Body of pancreas (tissue), 4 donors: ENCODE measurements around the gene CDH4. TPM values are rescaled to one million over a fixed set of nuclear protein-coding genes. Genes with fewer than 3 reads are reported as not detected.

Experiments used
- ATAC-seq: fragments of 150-250 bp; one replicate; pipeline ENCODE4 v1.9.1; 2016
- DNase-seq, 4 donors: peaks; one replicate each; pipeline ENCODE4 v3.0.0-alpha.2; 2019
- H3K27ac ChIP-seq, 4 donors: fragments of 200-600 bp; sonication (generic); 1 replicate in 3 of 4; 2 replicates in 1 of 4; pipeline versions ENCODE4 v1.5.1 to v1.6.1; 2016 to 2019; ENCODE audit warnings: mild to moderate bottlenecking in 1 of 4, mixed read lengths in 1 of 4, moderate library complexity in 1 of 4
- H3K27me3 ChIP-seq, 2 donors: fragments of 200-600 bp; sonication (generic); one replicate each; pipeline ENCODE4 v1.6.0; 2016; ENCODE audit warnings: mild to moderate bottlenecking in 1 of 2
- H3K36me3 ChIP-seq, 2 donors: fragments of 200-600 bp; sonication (generic); replicated peaks in 1 of 2; 2 replicates each; pipeline ENCODE4 v1.5.1; 2016; ENCODE audit warnings: low read depth in 2 of 2; ENCODE audit not compliant: insufficient read depth in 1 of 2
- H3K4me1 ChIP-seq: fragments of 200-600 bp; sonication (generic); one replicate; pipeline ENCODE4 v1.6.0; 2016
- H3K4me3 ChIP-seq, 2 donors: fragments of 200-600 bp; sonication (generic); 1 replicate in 1 of 2; 2 replicates in 1 of 2; pipeline ENCODE4 v1.5.1; 2016 to 2019
- H3K9me3 ChIP-seq, 3 donors: fragments of 200-600 bp; sonication (generic); 1 replicate in 2 of 3; 2 replicates in 1 of 3; pipeline ENCODE4 v1.5.1; 2016
- CTCF ChIP-seq, 7 experiments: fragments of 450-650 bp in 4 of 7; fragments of 200-600 bp in 3 of 7; sonication (generic) in 3 of 7; IDR thresholded peaks; one replicate each; pipeline ENCODE4 v1.5.1; 2016 to 2019; ENCODE audit warnings: antibody characterized with exemption in 7 of 7
- POLR2A ChIP-seq, 3 donors: fragments of 450-650 bp; IDR thresholded peaks; one replicate each; pipeline ENCODE4 v1.6.1; 2016; ENCODE audit warnings: antibody characterized with exemption in 3 of 3, mild to moderate bottlenecking in 2 of 3
- WGBS, 2 donors: methylation state at CpG; one replicate each; pipeline ENCODE4 v1.1.5; 2017; 5-methylcytosine and 5-hydroxymethylcytosine counted together
- intact Hi-C: fragments of 100-400 bp; cut with DNase I; formaldehyde crosslinking; loops from one replicate; pipeline ENCODE4 v1.15.1; 2023
- total RNA-seq, 2 donors: library from RNA; depleted of rRNA; stranded (reverse); fragments of >200 nt; gene quantifications; one replicate each; pipeline ENCODE4 v1.1.0, GENCODE V29; 2016

The CDH4 gene
- total RNA-seq, 2 donors from 2014 or later = 0.33 to 0.52 TPM

GRCh38 chr20:61926253-61926613, 674.2 kb downstream of the CDH4 start:
- no peaks in the 10 kb centered on the region for H3K4me1 ChIP-seq
- WGBS, 2 donors = 79 to 86% methylated on average over 9 to 14 of the region's 14 CpGs
- no peak overlapping the region for H3K27ac ChIP-seq
- no peaks in the 10 kb centered on the region for H3K9me3 ChIP-seq
- H3K36me3 ChIP-seq = no peaks in the 10 kb centered on the region
- no peaks in the 10 kb centered on the region for H3K27me3 ChIP-seq
- no peak for ATAC-seq
- H3K4me3 ChIP-seq = no peak overlapping the region
- intact Hi-C loops = no loop called here
- DNase-seq = no peak
- no peak for TF ChIP-seq CTCF (IDR thresholded peaks at IDR 0.05)
- no peak for TF ChIP-seq POLR2A (IDR thresholded peaks at IDR 0.05)

GRCh38 chr20:61926796-61927192, 674.7 kb downstream of the CDH4 start:
- Histone ChIP-seq H3K27ac (no peak overlapping the region), H3K4me3 (no peak overlapping the region), H3K27me3 (no peaks in the 10 kb centered on the region), H3K36me3 (no peaks in the 10 kb centered on the region), H3K4me1 (no peaks in the 10 kb centered on the region), H3K9me3 (no peaks in the 10 kb centered on the region)
- intact Hi-C loops = no loop called here
- TF ChIP-seq CTCF (IDR thresholded peaks at IDR 0.05) (no peak), POLR2A (IDR thresholded peaks at IDR 0.05) (no peak)
- no peak for ATAC-seq
- no peak for DNase-seq
- 87 to 88% methylated on average over 23 of the region's 23 CpGs for WGBS, 2 donors

GRCh38 chr20:61927193-61927825, 675.2 kb downstream of the CDH4 start:
- H3K9me3 ChIP-seq = no peaks in the 10 kb centered on the region
- H3K4me1 ChIP-seq = no peaks in the 10 kb centered on the region
- H3K36me3 ChIP-seq = no peaks in the 10 kb centered on the region
- H3K27ac ChIP-seq = no peak overlapping the region
- TF ChIP-seq POLR2A (IDR thresholded peaks at IDR 0.05) (no peak), CTCF (IDR thresholded peaks at IDR 0.05) (no peak)
- no peak overlapping the region for H3K4me3 ChIP-seq
- DNase-seq (no peak), ATAC-seq (no peak)
- intact Hi-C loops = no loop called here
- H3K27me3 ChIP-seq = no peaks in the 10 kb centered on the region
- WGBS, 2 donors = 76 to 78% methylated on average over 7 to 21 of the region's 21 CpGs

GRCh38 chr20:61927826-61928541, 675.9 kb downstream of the CDH4 start:
- TF ChIP-seq POLR2A (IDR thresholded peaks at IDR 0.05) (no peak), CTCF (IDR thresholded peaks at IDR 0.05) (no peak)
- no peaks in the 10 kb centered on the region for H3K9me3 ChIP-seq
- no peak for ATAC-seq
- no peak for DNase-seq
- H3K4me3 ChIP-seq = no peak overlapping the region
- intact Hi-C loops = no loop called here
- no peak overlapping the region for H3K27ac ChIP-seq
- WGBS, 2 donors = 89 to 95% methylated on average over 16 to 43 of the region's 43 CpGs
- H3K27me3 ChIP-seq = no peaks in the 10 kb centered on the region
- H3K36me3 ChIP-seq = no peaks in the 10 kb centered on the region
- no peaks in the 10 kb centered on the region for H3K4me1 ChIP-seq

- H3K36me3 ChIP-seq = no peaks in the 10 kb centered on the region
- H3K4me1 ChIP-seq = no peaks in the 10 kb centered on the region
- no peak overlapping the region for H3K4me3 ChIP-seq
- no peaks in the 10 kb centered on the region for H3K27me3 ChIP-seq
- intact Hi-C loops = no loop called here
- ATAC-seq (no peak), DNase-seq (no peak)
- WGBS, 2 donors = 95% methylated on average over 4 to 12 of the region's 12 CpGs
- no peaks in the 10 kb centered on the region for H3K9me3 ChIP-seq
- H3K27ac ChIP-seq = no peak overlapping the region
- TF ChIP-seq POLR2A (IDR thresholded peaks at IDR 0.05) = no peak
- TF ChIP-seq CTCF (IDR thresholded peaks at IDR 0.05) = no peak
Measured at GRCh38 chr20:61929561-61929960, 677.5 kb downstream of the CDH4 start.
